GM18508 (cell line): Measurements from ENCODE around the gene PNMT.
"Not testable (repeated sequence)": the region's sequence is repeated elsewhere in the genome, so short reads cannot be mapped to it uniquely, and the experiment has no call there.

Source experiments
- ATAC-seq: cut with Tn5 transposase; IDR thresholded peaks from one replicate; pipeline ENCODE4 v1.9.1; 2021; ENCODE audit warnings: moderate number of reproducible peaks; ENCODE audit not compliant: insufficient read depth, unreplicated experiment

Gene PNMT

DNA sequence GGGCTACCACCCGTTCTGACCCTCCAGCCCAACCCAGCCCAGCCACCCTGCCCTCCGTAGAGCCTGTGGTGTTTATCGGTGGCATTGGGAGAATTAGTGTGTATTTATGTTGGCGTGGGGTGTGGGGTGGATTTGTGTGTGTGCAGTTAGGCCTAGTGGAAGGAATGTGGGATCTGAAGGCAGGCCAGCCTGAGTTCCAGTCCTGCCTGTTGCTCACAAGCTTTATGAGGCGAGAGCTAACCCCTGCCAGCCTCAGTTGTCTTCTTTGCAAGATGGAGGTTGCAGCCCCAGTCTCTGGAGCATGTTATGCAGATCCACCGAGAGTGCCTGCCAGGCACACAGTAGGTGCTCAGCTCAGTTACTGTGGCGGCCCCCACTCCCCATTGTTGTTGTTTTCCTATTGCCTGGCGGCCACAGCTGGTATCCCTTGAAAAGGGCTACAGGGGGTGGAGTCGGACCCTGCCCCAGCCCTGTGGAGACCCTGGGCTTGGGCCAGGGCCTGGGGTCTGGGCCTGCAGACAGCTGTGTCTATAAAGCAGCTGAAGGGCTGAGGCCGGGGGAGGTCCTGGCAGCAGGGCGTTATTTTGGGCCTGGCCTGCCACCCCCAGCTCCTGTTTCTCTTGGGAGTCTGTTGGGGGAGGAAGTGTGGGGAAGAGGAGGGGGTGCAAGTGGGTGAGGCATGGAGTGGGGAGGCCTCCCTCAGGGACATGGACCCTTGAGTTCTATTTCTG lies 36.7 kb downstream of the PNMT start:
- ATAC-seq, result no peak

- ATAC-seq, result no peak
These were observed 37.6 kb downstream of the PNMT start for GRCh38 chr17:39705786-39706348.

DNA sequence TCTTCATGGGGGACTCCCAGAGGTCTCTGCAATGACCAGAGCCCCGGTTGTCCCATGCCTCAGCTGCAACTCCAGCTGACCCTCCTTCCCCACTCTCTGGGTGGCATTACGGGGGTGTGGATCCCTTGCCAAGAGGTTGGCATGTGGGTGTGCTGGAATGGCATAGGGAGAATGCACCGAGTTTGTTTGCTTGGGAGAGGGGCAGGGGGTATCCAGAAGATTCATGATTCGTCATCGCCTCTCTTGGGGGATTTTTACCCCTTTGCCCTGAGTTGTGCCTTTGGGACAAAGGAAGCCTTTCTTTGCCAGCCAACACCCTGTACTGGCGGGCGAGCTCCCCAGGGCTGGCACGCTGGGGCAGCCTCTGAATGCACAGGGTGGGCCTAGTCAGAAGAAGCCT lies 38.1 kb downstream of the PNMT start:
- no peak for ATAC-seq

DNA sequence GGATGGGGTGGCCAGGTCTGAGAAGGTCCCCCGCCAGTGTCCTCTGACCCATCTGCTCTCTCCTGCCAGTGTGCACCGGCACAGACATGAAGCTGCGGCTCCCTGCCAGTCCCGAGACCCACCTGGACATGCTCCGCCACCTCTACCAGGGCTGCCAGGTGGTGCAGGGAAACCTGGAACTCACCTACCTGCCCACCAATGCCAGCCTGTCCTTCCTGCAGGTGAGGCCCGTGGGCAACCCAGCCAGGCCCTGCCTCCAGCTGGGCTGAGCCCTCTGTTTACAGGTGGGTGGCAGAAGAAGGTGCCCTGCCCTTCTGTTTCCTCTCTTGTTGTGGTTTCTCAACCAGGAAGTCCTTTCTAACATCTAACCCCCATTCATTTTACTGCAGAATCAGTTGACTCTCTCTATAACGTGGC lies 38.7 kb downstream of the PNMT start:
- no peak for ATAC-seq

DNA sequence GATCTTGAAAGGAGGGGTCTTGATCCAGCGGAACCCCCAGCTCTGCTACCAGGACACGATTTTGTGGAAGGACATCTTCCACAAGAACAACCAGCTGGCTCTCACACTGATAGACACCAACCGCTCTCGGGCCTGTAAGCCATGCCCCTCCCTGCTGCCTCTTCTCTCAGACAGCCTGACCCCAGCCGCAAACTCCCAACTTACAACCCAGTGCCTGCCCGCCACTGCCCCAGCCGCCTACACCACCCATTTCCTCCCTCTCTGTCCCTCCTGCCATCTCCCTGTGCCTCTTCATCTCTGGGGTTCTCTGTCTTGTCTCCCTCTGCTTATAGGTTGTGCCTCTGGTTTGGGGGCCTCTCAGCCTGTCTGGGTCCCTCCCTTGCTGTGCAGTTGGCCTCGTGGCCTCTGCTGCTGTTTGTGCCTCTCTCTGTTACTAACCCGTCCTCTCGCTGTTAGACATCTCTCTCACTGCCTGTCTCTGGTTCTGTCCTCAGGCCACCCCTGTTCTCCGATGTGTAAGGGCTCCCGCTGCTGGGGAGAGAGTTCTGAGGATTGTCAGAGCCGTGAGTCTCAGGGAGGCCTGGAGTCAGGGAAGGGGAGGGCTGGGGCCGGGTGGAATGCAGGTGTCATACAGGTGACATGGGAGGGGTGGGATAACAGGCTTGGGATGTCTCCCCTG lies 41.2 kb downstream of the PNMT start:
- no peak for ATAC-seq

- no peak for ATAC-seq
These were observed 42.0 kb downstream of the PNMT start for GRCh38 chr17:39709998-39710964.

- ATAC-seq, result not testable (repeated sequence)
These were observed 42.8 kb downstream of the PNMT start for GRCh38 chr17:39711071-39711470.

DNA sequence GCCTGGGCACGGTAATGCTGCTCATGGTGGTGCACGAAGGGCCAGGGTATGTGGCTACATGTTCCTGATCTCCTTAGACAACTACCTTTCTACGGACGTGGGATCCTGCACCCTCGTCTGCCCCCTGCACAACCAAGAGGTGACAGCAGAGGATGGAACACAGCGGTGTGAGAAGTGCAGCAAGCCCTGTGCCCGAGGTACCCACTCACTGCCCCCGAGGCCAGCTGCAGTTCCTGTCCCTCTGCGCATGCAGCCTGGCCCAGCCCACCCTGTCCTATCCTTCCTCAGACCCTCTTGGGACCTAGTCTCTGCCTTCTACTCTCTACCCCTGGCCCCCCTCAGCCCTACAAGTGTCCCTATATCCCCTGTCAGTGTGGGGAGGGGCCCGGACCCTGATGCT lies 43.6 kb downstream of the PNMT start:
- no peak for ATAC-seq

GRCh38 chr17:39714234-39714633 lies 46.0 kb downstream of the PNMT start:
- no peak for ATAC-seq

DNA sequence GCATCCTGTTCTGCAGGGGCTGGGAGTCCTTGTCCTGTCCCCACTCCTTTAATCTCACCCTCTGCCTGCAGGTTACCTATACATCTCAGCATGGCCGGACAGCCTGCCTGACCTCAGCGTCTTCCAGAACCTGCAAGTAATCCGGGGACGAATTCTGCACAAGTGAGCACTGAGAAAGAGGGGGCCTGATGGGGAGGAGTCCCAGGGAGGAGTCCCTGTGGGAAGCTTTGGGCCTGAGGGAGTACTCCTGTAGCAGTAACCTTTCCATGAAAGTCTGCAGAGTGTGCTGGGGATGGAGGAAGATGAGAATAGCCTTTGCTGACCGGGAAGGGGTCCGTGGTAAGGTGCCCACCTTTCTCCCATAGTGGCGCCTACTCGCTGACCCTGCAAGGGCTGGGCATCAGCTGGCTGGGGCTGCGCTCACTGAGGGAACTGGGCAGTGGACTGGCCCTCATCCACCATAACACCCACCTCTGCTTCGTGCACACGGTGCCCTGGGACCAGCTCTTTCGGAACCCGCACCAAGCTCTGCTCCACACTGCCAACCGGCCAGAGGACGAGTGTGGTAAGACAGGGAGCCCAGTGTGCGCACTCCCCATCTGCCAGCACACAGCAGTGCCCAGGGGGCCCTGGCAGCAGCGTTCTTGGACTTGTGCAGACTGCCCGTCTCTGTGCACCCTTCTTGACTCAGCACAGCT lies 47.3 kb downstream of the PNMT start:
- ATAC-seq, result no peak

- ATAC-seq, result no peak
These were observed 48.0 kb downstream of the PNMT start for GRCh38 chr17:39716073-39716818.

DNA sequence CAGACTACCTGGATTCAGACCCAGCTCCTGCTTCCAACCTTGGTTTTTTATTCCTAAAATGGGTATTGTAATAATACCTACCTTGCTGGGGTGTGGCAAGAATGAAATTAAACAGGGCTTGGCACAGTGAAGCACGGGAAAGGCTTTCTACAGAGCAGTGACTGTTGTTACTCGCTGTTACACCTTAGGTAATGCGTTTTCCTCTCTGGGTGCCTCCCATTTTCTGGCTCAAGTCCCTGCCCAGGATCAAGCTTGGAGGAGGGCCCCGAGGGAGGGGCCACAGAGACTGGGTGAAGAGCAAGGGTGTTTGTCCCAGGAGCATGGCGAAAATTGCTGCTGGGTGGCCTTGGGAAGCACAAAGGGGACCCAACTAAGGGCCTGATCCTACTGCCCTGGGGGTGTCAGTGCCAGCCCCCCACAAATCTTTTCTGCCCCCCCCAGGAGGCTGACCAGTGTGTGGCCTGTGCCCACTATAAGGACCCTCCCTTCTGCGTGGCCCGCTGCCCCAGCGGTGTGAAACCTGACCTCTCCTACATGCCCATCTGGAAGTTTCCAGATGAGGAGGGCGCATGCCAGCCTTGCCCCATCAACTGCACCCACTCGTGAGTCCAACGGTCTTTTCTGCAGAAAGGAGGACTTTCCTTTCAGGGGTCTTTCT lies 48.8 kb downstream of the PNMT start:
- ATAC-seq, result no peak

DNA sequence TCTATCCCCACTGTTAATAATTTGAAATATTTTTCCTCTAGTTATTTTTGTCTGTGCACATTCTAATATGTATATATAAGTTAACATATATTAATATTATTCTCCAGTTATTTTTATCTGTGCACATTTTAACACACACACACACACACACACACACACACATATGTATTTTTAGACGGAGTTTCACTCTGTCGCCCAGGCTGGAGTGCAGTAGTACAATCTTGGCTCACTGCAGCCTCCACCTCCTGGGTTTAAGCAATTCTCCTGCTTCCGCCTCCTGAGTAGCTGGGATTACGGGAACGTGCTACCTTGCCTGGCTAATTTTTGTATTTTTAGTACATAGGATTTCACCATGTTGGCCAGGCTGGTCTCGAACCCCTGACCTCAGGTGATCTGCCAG lies 49.4 kb downstream of the PNMT start:
- no peak for ATAC-seq

- ATAC-seq, result no peak
These were observed 51.5 kb downstream of the PNMT start for GRCh38 chr17:39719563-39720355.
